SK-N-SH (cell line): ENCODE measurements around the gene LRRIQ1. TPM values are rescaled to one million over a fixed set of nuclear protein-coding genes. Genes with fewer than 3 reads are reported as not detected.

Experiments used
- CTCF ChIA-PET: fragments of 300-600, 350-600 bp; formaldehyde crosslinking; extraction: SDS; loops from one replicate; lab custom pipeline; 2021; lab: Yijun Ruan, JAX
- POLR2A ChIA-PET: fragments of 350-600 bp; sonication (Branson Sonifier 250); formaldehyde crosslinking; extraction: SDS; loops from one replicate; lab custom pipeline; 2020; ENCODE audit warnings: antibody characterized with exemption, inconsistent platforms; lab: Yijun Ruan, JAX
- DNase-seq: peaks from one replicate; pipeline ENCODE4 v3.0.0; 2012
- H2AFZ ChIP-seq: fragments of 200-600 bp; sonication (generic); 2 replicates; pipeline ENCODE4 v1.8.1; 2016; ENCODE audit warnings: antibody characterized with exemption, mild to moderate bottlenecking, low read depth
- H3F3A ChIP-seq: fragments of 200-600 bp; sonication (generic); replicated peaks from 2 replicates; pipeline ENCODE3; 2016; ENCODE audit warnings: antibody characterized with exemption, mild to moderate bottlenecking; ENCODE audit not compliant: insufficient read depth
- H3K27ac ChIP-seq, 2 experiments: fragments of 200-500 bp in 1 of 2; fragments of 200-600 bp in 1 of 2; sonication (Bioruptor generic) in 1 of 2; sonication (generic), shearing (Covaris generic) in 1 of 2; 2 replicates each; pipeline versions ENCODE4 v1.5.1 to v1.6.1; 2014 to 2016; ENCODE audit warnings: low read depth in 2 of 2, inconsistent platforms in 1 of 2, low read length in 1 of 2, mild to moderate bottlenecking in 1 of 2, mixed read lengths in 1 of 2
- H3K27me3 ChIP-seq: fragments of 200-600 bp; sonication (generic), shearing (Covaris generic); 2 replicates; pipeline ENCODE4 v1.6.1; 2016; ENCODE audit warnings: mixed run types; ENCODE audit not compliant: insufficient read depth
- H3K36me3 ChIP-seq, 2 experiments: fragments of 200-500 bp in 1 of 2; fragments of 200-600 bp in 1 of 2; sonication (Bioruptor generic) in 1 of 2; sonication (generic) in 1 of 2; replicated peaks in 1 of 2; 2 replicates each; pipeline versions ENCODE3 to v1.5.1; 2014 to 2016; ENCODE audit warnings: low read length in 1 of 2, mild to moderate bottlenecking in 1 of 2; ENCODE audit not compliant: insufficient read depth in 2 of 2, control insufficient read depth in 1 of 2
- H3K4me1 ChIP-seq, 2 experiments: fragments of 200-500 bp in 1 of 2; fragments of 200-600 bp in 1 of 2; sonication (Bioruptor generic) in 1 of 2; sonication (generic), shearing (Covaris generic) in 1 of 2; 2 replicates each; pipeline versions ENCODE4 v1.5.1 to v1.6.1; 2014 to 2016; ENCODE audit warnings: low read depth in 1 of 2, low read length in 1 of 2, mixed run types in 1 of 2; ENCODE audit not compliant: insufficient read depth in 2 of 2, control insufficient read depth in 1 of 2
- H3K4me2 ChIP-seq: fragments of 200-600 bp; sonication (generic), shearing (Covaris generic); 2 replicates; pipeline ENCODE4 v1.6.1; 2017; ENCODE audit warnings: mixed run types
- H3K4me3 ChIP-seq, 2 experiments: fragments of 200-500 bp in 1 of 2; fragments of 200-600 bp in 1 of 2; sonication (Bioruptor generic) in 1 of 2; sonication (generic), shearing (Covaris generic) in 1 of 2; 2 replicates each; pipeline versions ENCODE4 v1.5.1 to v1.8.1; 2014 to 2016; ENCODE audit warnings: low read depth in 2 of 2, inconsistent platforms in 1 of 2, low read length in 1 of 2, mild to moderate bottlenecking in 1 of 2, mixed read lengths in 1 of 2, moderate library complexity in 1 of 2
- H3K79me2 ChIP-seq: fragments of 200-600 bp; sonication (generic); 2 replicates; pipeline ENCODE4 v1.8.1; 2017; ENCODE audit warnings: mild to moderate bottlenecking; ENCODE audit not compliant: insufficient read depth
- H3K9ac ChIP-seq: fragments of 200-600 bp; sonication (generic); 2 replicates; pipeline ENCODE4 v1.6.1; 2017; ENCODE audit warnings: mixed run types
- H3K9me2 ChIP-seq: fragments of 200-600 bp; sonication (generic); 2 replicates; pipeline ENCODE4 v1.6.1; 2017; ENCODE audit warnings: mixed run types
- H3K9me3 ChIP-seq: fragments of 200-600 bp; sonication (generic); 2 replicates; pipeline ENCODE4 v1.6.1; 2017; ENCODE audit warnings: mixed run types, mild to moderate bottlenecking, moderate library complexity
- H4K20me1 ChIP-seq: fragments of 200-600 bp; sonication (generic); 2 replicates; pipeline ENCODE4 v1.6.1; 2017; ENCODE audit warnings: mild to moderate bottlenecking, mixed run types; ENCODE audit not compliant: insufficient read depth
- CHD2 ChIP-seq: fragments of 150-350 bp; IDR thresholded peaks from 2 replicates; pipeline ENCODE4 v1.6.1; 2018; ENCODE audit warnings: low read length; ENCODE audit not compliant: partially characterized antibody
- EP300 ChIP-seq, 2 experiments: IDR thresholded peaks; 2 replicates each; pipeline versions ENCODE4 v1.4.0 to v1.6.1; 2012; ENCODE audit warnings: borderline replicate concordance in 1 of 2, low read depth in 1 of 2, low read length in 1 of 2
- EZH2phosphoT487 ChIP-seq: fragments of 200-600 bp; sonication (generic); IDR thresholded peaks from 2 replicates; pipeline ENCODE4 v1.6.1; 2017; ENCODE audit warnings: low read depth, mixed run types, mild to moderate bottlenecking, antibody characterized with exemption, moderate library complexity, borderline replicate concordance
- FOSL2 ChIP-seq: IDR thresholded peaks from 2 replicates; pipeline ENCODE4 v1.4.0; 2012; ENCODE audit warnings: low read depth, mild to moderate bottlenecking, moderate library complexity, borderline replicate concordance
- FOXJ3 ChIP-seq: sonication (generic); formaldehyde crosslinking; IDR thresholded peaks from 2 replicates; pipeline ENCODE4 v1.5.1; 2020; ENCODE audit warnings: mild to moderate bottlenecking, missing genetic modification reagents
- GABPA ChIP-seq: IDR thresholded peaks from 2 replicates; pipeline ENCODE4 v1.4.0; 2012; ENCODE audit warnings: low read depth, mild to moderate bottlenecking
- MXI1 ChIP-seq: IDR thresholded peaks from 2 replicates; pipeline ENCODE4 v1.6.1; 2012; ENCODE audit warnings: mild to moderate bottlenecking, low read depth, low read length, improper control_type of control experiment
- POLR2AphosphoS5 ChIP-seq: IDR thresholded peaks from 2 replicates; pipeline ENCODE4 v1.6.1; 2012; ENCODE audit warnings: low read depth, low read length
- RCOR1 ChIP-seq: fragments of 150-350 bp; IDR thresholded peaks from 2 replicates; pipeline ENCODE4 v1.6.1; 2017; ENCODE audit warnings: antibody characterized with exemption, low read length
- TEAD4 ChIP-seq: IDR thresholded peaks from 2 replicates; pipeline ENCODE4 v1.4.0; 2012; ENCODE audit warnings: mild to moderate bottlenecking, borderline replicate concordance; ENCODE audit not compliant: insufficient read depth
- USF1 ChIP-seq: IDR thresholded peaks from 2 replicates; pipeline ENCODE4 v1.4.0; 2012; ENCODE audit warnings: low read depth, borderline replicate concordance
- USF2 ChIP-seq: fragments of 150-350 bp; IDR thresholded peaks from 2 replicates; pipeline ENCODE4 v1.6.1; 2017; ENCODE audit warnings: antibody characterized with exemption, low read length, low read depth, borderline replicate concordance
- YY1 ChIP-seq: IDR thresholded peaks from 2 replicates; pipeline ENCODE4 v1.4.0; 2012; ENCODE audit warnings: low read depth, mild to moderate bottlenecking
- ZBTB33 ChIP-seq: IDR thresholded peaks from 2 replicates; pipeline ENCODE4 v1.4.0; 2012; ENCODE audit warnings: low read depth, borderline replicate concordance
- WGBS: methylation state at CpG from one replicate; pipeline ENCODE4 v1.1.6; 2017; ENCODE audit warnings: low lambda C conversion rate; 5-methylcytosine and 5-hydroxymethylcytosine counted together
- polyA plus RNA-seq, 3 experiments: library from polyadenylated mRNA; depleted of rRNA; stranded (reverse); fragments of >200 nt; gene quantifications; 2 replicates each; pipeline ENCODE4 v1.2.3, GENCODE V29; 2012

The LRRIQ1 gene
- polyA plus RNA-seq, 1 of the 3 experiments (the other 2 are of a cell fraction) = 0.39 TPM

- 49% methylated on average over 4 of the region's 5 CpGs for WGBS
- Histone ChIP-seq H3F3A (no peaks in the 10 kb centered on the region), H3K27me3 (no peaks in the 10 kb centered on the region), H3K79me2 (no peaks in the 10 kb centered on the region), H3K36me3 (no peaks in the 10 kb centered on the region), H2AFZ (no peak overlapping the region), H4K20me1 (no peaks in the 10 kb centered on the region), H3K4me1 (no peaks in the 10 kb centered on the region), H3K4me3 (no peak overlapping the region), H3K9me2 (no peaks in the 10 kb centered on the region), H3K9ac (no peak overlapping the region), H3K4me2 (no peak overlapping the region), H3K9me3 (no peaks in the 10 kb centered on the region), H3K27ac (no peak overlapping the region)
- POLR2A ChIA-PET = no interaction called here
- DNase-seq = no peak
- TF ChIP-seq RCOR1 (no peak), USF1 (no peak), MXI1 (no peak), USF2 (no peak)
- CTCF ChIA-PET = interaction anchor here (0.7 to 1.6 kb wide), 4 partner anchors 13 to 782 kb away, joined by 3 to 5 read pairs (median 3); no protein-coding TSS in a partner anchor
Measured at GRCh38 chr12:85089792-85090191, 53.6 kb downstream of the LRRIQ1 start.

- TF ChIP-seq FOSL2 (no peak), POLR2AphosphoS5 (no peak), TEAD4 (no peak), EZH2phosphoT487 (no peak), FOXJ3 (CRISPR knock-in tag) (no peak), ZBTB33 (no peak), EP300 (IDR thresholded peaks at IDR 0.05; ENCODE audit: borderline replicate concordance in 1 of 2, low read depth in 1 of 2, low read length in 1 of 2) (no peak), GABPA (no peak), CHD2 (no peak), YY1 (no peak)
- TF ChIP-seq, all 33 proteins: peak for 0
- H3K9ac ChIP-seq = no peak overlapping the region
- POLR2A ChIA-PET = no interaction called here
- no peaks in the 10 kb centered on the region for H3K79me2 ChIP-seq
- H2AFZ ChIP-seq = no peak overlapping the region
- H3K27me3 ChIP-seq = no peaks in the 10 kb centered on the region
- no peaks in the 10 kb centered on the region for H3K9me2 ChIP-seq
- H3K9me3 ChIP-seq = no peaks in the 10 kb centered on the region
- no peaks in the 10 kb centered on the region for H4K20me1 ChIP-seq
- H3K4me2 ChIP-seq = no peak overlapping the region
- no peak overlapping the region for H3K4me3 ChIP-seq
- H3K27ac ChIP-seq = no peak overlapping the region
- no peaks in the 10 kb centered on the region for H3F3A ChIP-seq
- CTCF ChIA-PET = no interaction called here
- H3K36me3 ChIP-seq = no peaks in the 10 kb centered on the region
- 49% methylated on average over 2 of the region's 2 CpGs for WGBS
- DNase-seq = no peak
- H3K4me1 ChIP-seq = no peaks in the 10 kb centered on the region
Measured at GRCh38 chr12:85092814-85093370, 56.7 kb downstream of the LRRIQ1 start.
